B cell (primary cell): ENCODE results near the gene CCNF. TPM values are rescaled to one million over a fixed set of nuclear protein-coding genes. Genes with fewer than 3 reads are reported as not detected.

ENCODE experiments used
- ATAC-seq: fragments of 200-7000 bp; cut with Tn5 transposase; one replicate; pipeline ENCODE4 v1.10.0; 2021; ENCODE audit warnings: low read depth, mild to moderate bottlenecking, moderate number of reproducible peaks, moderate library complexity
- CTCF ChIA-PET: fragments of 350-600 bp; sonication (Branson Sonifier 250); formaldehyde crosslinking; loops from one replicate; lab custom pipeline; 2021; ENCODE audit warnings: antibody characterized with exemption, inconsistent platforms; lab: Charles Lee
- POLR2A ChIA-PET: fragments of 350-600 bp; sonication (Branson Sonifier 250); formaldehyde crosslinking; loops from one replicate; lab custom pipeline; 2021; ENCODE audit warnings: antibody characterized with exemption; lab: Charles Lee
- DNase-seq: peaks from one replicate; pipeline ENCODE4 v3.0.0; 2013
- H2AFZ ChIP-seq: 2 replicates; pipeline ENCODE4 v1.6.1; 2012; ENCODE audit warnings: mild to moderate bottlenecking, low read depth, low read length; ENCODE audit not compliant: insufficient read depth, poor library complexity, severe bottlenecking
- H3K27ac ChIP-seq, 2 donors: 1 replicate in 1 of 2; 2 replicates in 1 of 2; pipeline ENCODE4 v1.5.1; 2012 to 2013; ENCODE audit warnings: low read length in 2 of 2, mild to moderate bottlenecking in 2 of 2, moderate library complexity in 1 of 2
- H3K27me3 ChIP-seq, 4 experiments: fragments of 200-600 bp in 1 of 4; sonication (generic) in 1 of 4; replicated peaks in 1 of 4; 1 replicate in 2 of 4; 2 replicates in 2 of 4; pipeline versions ENCODE4 v1.6.1 to v1.7.0; 2013 to 2016; ENCODE audit warnings: low read length in 3 of 4, mild to moderate bottlenecking in 2 of 4, mixed read lengths in 1 of 4, moderate library complexity in 1 of 4; ENCODE audit not compliant: insufficient read depth in 4 of 4, control insufficient read depth in 3 of 4; ENCODE audit errors: control extremely low read depth in 1 of 4
- H3K36me3 ChIP-seq, 2 experiments: replicated peaks in 1 of 2; 1 replicate in 1 of 2; 2 replicates in 1 of 2; pipeline versions ENCODE4 v1.6.1 to v1.7.1; 2013; ENCODE audit warnings: low read length in 1 of 2; ENCODE audit not compliant: insufficient read depth in 2 of 2, control insufficient read depth in 1 of 2; ENCODE audit errors: control extremely low read depth in 1 of 2, extremely low read depth in 1 of 2
- H3K4me1 ChIP-seq, 2 donors: fragments of 200-600 bp in 1 of 2; sonication (generic) in 1 of 2; 1 replicate in 1 of 2; 2 replicates in 1 of 2; pipeline versions ENCODE4 v1.5.1 to v1.6.1; 2013 to 2017; ENCODE audit warnings: low read length in 2 of 2; ENCODE audit not compliant: control insufficient read depth in 2 of 2, insufficient read depth in 2 of 2
- H3K4me2 ChIP-seq: replicated peaks from 2 replicates; pipeline ENCODE3; 2012; ENCODE audit warnings: mild to moderate bottlenecking, low read depth, low read length; ENCODE audit not compliant: poor library complexity, severe bottlenecking
- H3K4me3 ChIP-seq, 5 experiments: fragments of 200-600 bp in 1 of 5; sonication (generic) in 1 of 5; 1 replicate in 3 of 5; 2 replicates in 2 of 5; pipeline versions ENCODE4 v1.5.1 to v1.7.0; 2011 to 2016; ENCODE audit warnings: low read length in 4 of 5, mild to moderate bottlenecking in 4 of 5, low read depth in 2 of 5, control low read depth in 1 of 5, moderate library complexity in 1 of 5; ENCODE audit not compliant: insufficient read depth in 1 of 5; ENCODE audit errors: control extremely low read depth in 1 of 5, extremely low read depth in 1 of 5
- H3K79me2 ChIP-seq: fragments of 200-600 bp; sonication (generic); one replicate; pipeline ENCODE4 v1.6.0; 2016; ENCODE audit warnings: low read length; ENCODE audit not compliant: control insufficient read depth, insufficient read depth
- H3K9ac ChIP-seq: fragments of 200-600 bp; sonication (generic); 2 replicates; pipeline ENCODE4 v1.6.1; 2017; ENCODE audit warnings: mild to moderate bottlenecking, low read length, moderate library complexity
- H3K9me3 ChIP-seq, 3 donors: one replicate each; pipeline versions ENCODE4 v1.6.1 to v1.7.1; 2013; ENCODE audit warnings: low read length in 2 of 3; ENCODE audit not compliant: control insufficient read depth in 2 of 3, insufficient read depth in 1 of 3; ENCODE audit errors: control extremely low read depth in 1 of 3
- H4K20me1 ChIP-seq: 2 replicates; pipeline ENCODE4 v1.6.0; 2012; ENCODE audit warnings: mild to moderate bottlenecking, low read length; ENCODE audit not compliant: insufficient read depth, control insufficient read depth, poor library complexity, severe bottlenecking
- H3K27ac Mint-ChIP-seq: one replicate; pipeline ENCODE4 v1.8.0; 2021; ENCODE audit warnings: mixed read lengths
- H3K27me3 Mint-ChIP-seq: one replicate; pipeline ENCODE4 v1.8.0; 2021; ENCODE audit warnings: mixed read lengths
- H3K4me1 Mint-ChIP-seq: one replicate; pipeline ENCODE4 v1.8.0; 2021; ENCODE audit warnings: mixed read lengths
- H3K4me3 Mint-ChIP-seq: one replicate; pipeline ENCODE4 v1.8.0; 2021; ENCODE audit warnings: mixed read lengths
- H3K9me3 Mint-ChIP-seq: one replicate; pipeline ENCODE4 v1.8.0; 2022; ENCODE audit warnings: mixed read lengths; ENCODE audit not compliant: insufficient read depth
- CTCF ChIP-seq: fragments of 200-600 bp; IDR thresholded peaks from one replicate; pipeline ENCODE4 v1.8.0; 2022; ENCODE audit warnings: antibody characterized with exemption, mild to moderate bottlenecking
- EZH2 ChIP-seq: IDR thresholded peaks from 2 replicates; pipeline ENCODE4 v1.6.1; 2012; ENCODE audit warnings: borderline replicate concordance, low read depth, mild to moderate bottlenecking, moderate library complexity, low read length; ENCODE audit not compliant: insufficient read depth, poor library complexity, severe bottlenecking
- WGBS: methylation state at CpG from one replicate; pipeline ENCODE4 v1.1.5; 2013; ENCODE audit warnings: missing lambda C conversion rate; ENCODE audit not compliant: insufficient coverage; 5-methylcytosine and 5-hydroxymethylcytosine counted together
- intact Hi-C: fragments of 100-400 bp; cut with micrococcal nuclease; formaldehyde crosslinking; loops from one replicate; pipeline ENCODE4 v1.10.0; 2022
- polyA plus RNA-seq: library from polyadenylated mRNA; depleted of rRNA; stranded (reverse); fragments of >200 nt; gene quantifications from 2 replicates; pipeline ENCODE4 v1.2.3, GENCODE V29; 2012
- total RNA-seq, 2 donors: library from RNA; stranded (reverse); fragments of 120-200 nt in 1 of 2; gene quantifications; 1 replicate in 1 of 2; 2 replicates in 1 of 2; pipeline versions ENCODE4 v1.2.3 to v1.2.4, GENCODE V29; 2013 to 2022

CCNF gene
- total and polyA plus RNA-seq, 2 donors (not counting 1 experiment from before 2014, with no cell fraction given), result 3.2 to 5.3 TPM

- intact Hi-C loops, result no loop called here
- Histone ChIP-seq H3K4me3 (no peak overlapping the region), H3K79me2 (peaks cover 7% of the 10 kb centered on the region), H3K36me3 (peaks cover 0 to 34% of the 10 kb centered on the region in 2 experiments), H3K4me1 (no peaks in the 10 kb centered on the region), H3K9me3 (peaks cover 0 to 2% (median 0%) of the 10 kb centered on the region in 3 donors), H3K27ac (no peak overlapping the region), H3K9ac (no peak overlapping the region), H2AFZ (no peak overlapping the region), H3K27me3 (no peaks in the 10 kb centered on the region), H4K20me1 (no peaks in the 10 kb centered on the region), H3K4me2 (no peak overlapping the region)
- POLR2A ChIA-PET, result interaction anchor here (0.7 kb wide), 1 partner anchor 14 kb away, joined by 4 read pairs; no protein-coding TSS in a partner anchor
- no peaks in the 10 kb centered on the region for H3K9me3 Mint-ChIP-seq
- H3K4me1 Mint-ChIP-seq, result no peaks in the 10 kb centered on the region
- no peak for DNase-seq
- no peak overlapping the region for H3K4me3 Mint-ChIP-seq
- ATAC-seq, result no peak
- H3K27ac Mint-ChIP-seq, result no peak overlapping the region
- WGBS, result 95% methylated on average over 19 of the region's 19 CpGs
- no peak for TF ChIP-seq CTCF
- TF ChIP-seq EZH2, result no peak
- H3K27me3 Mint-ChIP-seq, result no peaks in the 10 kb centered on the region
- CTCF ChIA-PET, result interaction anchor here (1.1 kb wide), 1 partner anchor 21 kb away, joined by 3 read pairs; no protein-coding TSS in a partner anchor
These were observed 21.7 kb downstream of the CCNF start for GRCh38 chr16:2450975-2451381.

- no peak overlapping the region for H3K4me3 ChIP-seq
- no peaks in the 10 kb centered on the region for H3K9me3 Mint-ChIP-seq
- H3K9ac ChIP-seq, result no peak overlapping the region
- H3K4me3 Mint-ChIP-seq, result no peak overlapping the region
- H3K27me3 Mint-ChIP-seq, result no peaks in the 10 kb centered on the region
- no peak overlapping the region for H3K4me2 ChIP-seq
- ChIA-PET CTCF (no interaction called here), POLR2A (no interaction called here)
- no peaks in the 10 kb centered on the region for H3K4me1 Mint-ChIP-seq
- ATAC-seq, result no peak
- peaks cover 7% of the 10 kb centered on the region for H3K79me2 ChIP-seq
- no peak for DNase-seq
- intact Hi-C loops, result no loop called here
- no peaks in the 10 kb centered on the region for H3K4me1 ChIP-seq
- H3K27ac ChIP-seq, result no peak overlapping the region
- no peaks in the 10 kb centered on the region for H4K20me1 ChIP-seq
- H3K27ac Mint-ChIP-seq, result no peak overlapping the region
- peaks cover 0 to 25% of the 10 kb centered on the region in 2 experiments for H3K36me3 ChIP-seq
- H2AFZ ChIP-seq, result no peak overlapping the region
- H3K27me3 ChIP-seq, result no peaks in the 10 kb centered on the region
- TF ChIP-seq EZH2 (no peak), CTCF (no peak)
- peaks cover 0 to 2% (median 0%) of the 10 kb centered on the region in 3 donors for H3K9me3 ChIP-seq
- 98% methylated on average over 18 of the region's 18 CpGs for WGBS
These were observed 22.6 kb downstream of the CCNF start for GRCh38 chr16:2451851-2452320.
